Measurements from ENCODE around the gene MRPL17. TPM values are rescaled to one million over a fixed set of nuclear protein-coding genes. Genes with fewer than 3 reads are reported as not detected.

The MRPL17 gene
- total and polyA plus RNA-seq, 2 of the 13 experiments (the other 11 are each of a cell fraction or from before 2014, with no cell fraction given) = 59.4 to 90.0 TPM

- Histone ChIP-seq H3K4me2 (ENCODE audit: low read depth, low read length) (no peak overlapping the region), H3K27me3 (ENCODE audit: control insufficient read depth in 1 of 2, insufficient read depth in 2 of 2, low read length in 2 of 2) (peaks cover 3 to 100% of the 10 kb centered on the region in 2 experiments; a peak in 4 of 5 replicates), H4K20me1 (ENCODE audit: insufficient read depth, low read length) (no peaks in the 10 kb centered on the region; the same call in 1 of the 2 replicates), H3K79me2 (ENCODE audit: insufficient read depth, low read length) (no peaks in the 10 kb centered on the region), H3K9ac (ENCODE audit: insufficient read depth, low read depth, low read length) (no peak overlapping the region), H3K36me3 (replicated peaks in 1 of 2; ENCODE audit: control insufficient read depth in 1 of 2, insufficient read depth in 2 of 2, low read length in 2 of 2) (no peaks in the 10 kb centered on the region), H2AFZ (ENCODE audit: low read length) (no peak overlapping the region), H3K9me3 (ENCODE audit: low read length) (no peaks in the 10 kb centered on the region), H3K4me3 (replicated peaks in 1 of 3; ENCODE audit: insufficient read depth in 1 of 3, low read depth in 2 of 3, low read length in 3 of 3) (no peak overlapping the region), H3K4me1 (ENCODE audit: insufficient read depth, low read length) (no peaks in the 10 kb centered on the region), H3K27ac (ENCODE audit: extremely low read length, insufficient read depth, low read length) (no peak overlapping the region)
- DNase-seq (ENCODE audit: low spot score) (no peak), FAIRE-seq (no peak), ATAC-seq (no peak)
- ChIA-PET CTCF (ENCODE audit: low intra/inter-chr PET ratio, low total read pairs) (no interaction called here), POLR2A (no interaction called here)
- no TSS peak for BruUV-seq (replicated peaks)
- 0% methylated on average over 1 of the region's 1 CpG for WGBS (ENCODE audit: low lambda C conversion rate)
- in situ Hi-C loops (cut with HindIII; ENCODE audit: extremely low pct_ligation_motif_present, low pct_unique_long_range_greater_than_20kb) = no loop called here
- intact Hi-C loops (cut with micrococcal nuclease; ENCODE audit: unreplicated experiment) = no loop called here
- TF ChIP-seq RBM39 (IDR thresholded peaks at IDR 0.05; ENCODE audit: low read depth, low read length, poor library complexity, severe bottlenecking) (no peak), ATF7 (IDR thresholded peaks at IDR 0.05) (no peak), ATF7 (CRISPR knock-in tag; IDR thresholded peaks at IDR 0.05) (no peak), ZNF589 (CRISPR knock-in tag; conservative IDR thresholded peaks at IDR 0.05) (no peak), FOXM1 (CRISPR knock-in tag; IDR thresholded peaks at IDR 0.05) (no peak), HIC2 (CRISPR knock-in tag; IDR thresholded peaks at IDR 0.05; ENCODE audit: low read depth) (no peak), ATF2 (CRISPR knock-in tag; IDR thresholded peaks at IDR 0.05) (no peak), ZNF615 (CRISPR knock-in tag; IDR thresholded peaks at IDR 0.05; ENCODE audit: borderline replicate concordance) (no peak), AHDC1 (CRISPR knock-in tag; IDR thresholded peaks at IDR 0.05; ENCODE audit: borderline replicate concordance) (no peak), ZNF772 (CRISPR knock-in tag; IDR thresholded peaks at IDR 0.05) (no peak), HHEX (CRISPR knock-in tag; IDR thresholded peaks at IDR 0.05) (no peak), ZNF225 (CRISPR knock-in tag; IDR thresholded peaks at IDR 0.05) (no peak), ZFP36L2 (CRISPR knock-in tag; IDR thresholded peaks at IDR 0.05) (no peak), ZNF280D (CRISPR knock-in tag; IDR thresholded peaks at IDR 0.05) (no peak)
These were observed 34.6 kb downstream of the MRPL17 start for GRCh38 chr11:6648501-6648900.

All from HepG2 (cell line).